RWPE1 (cell line): ENCODE data around the gene SMAP2.

ENCODE experiments used
- CTCF ChIA-PET: fragments of 350-600 bp; sonication (Branson Sonifier 250); formaldehyde crosslinking; extraction: SDS; loops from one replicate; lab custom pipeline; 2021; lab: Yijun Ruan, JAX
- POLR2A ChIA-PET: fragments of 400-600 bp; formaldehyde crosslinking; extraction: SDS; loops from one replicate; lab custom pipeline; 2020; ENCODE audit warnings: antibody characterized with exemption; ENCODE audit not compliant: low non-redundant PET; lab: Yijun Ruan, JAX
- DNase-seq: peaks from one replicate; pipeline ENCODE4 v3.0.0; 2012; ENCODE audit warnings: low spot score
- H3K27ac ChIP-seq: fragments of 450-650 bp; 2 replicates; pipeline ENCODE4 v1.5.1; 2017
- CTCF ChIP-seq: fragments of 450-650 bp; conservative IDR thresholded peaks from 2 replicates; pipeline ENCODE4 v1.5.1; 2017; ENCODE audit warnings: low read depth, mild to moderate bottlenecking

Gene SMAP2

DNA sequence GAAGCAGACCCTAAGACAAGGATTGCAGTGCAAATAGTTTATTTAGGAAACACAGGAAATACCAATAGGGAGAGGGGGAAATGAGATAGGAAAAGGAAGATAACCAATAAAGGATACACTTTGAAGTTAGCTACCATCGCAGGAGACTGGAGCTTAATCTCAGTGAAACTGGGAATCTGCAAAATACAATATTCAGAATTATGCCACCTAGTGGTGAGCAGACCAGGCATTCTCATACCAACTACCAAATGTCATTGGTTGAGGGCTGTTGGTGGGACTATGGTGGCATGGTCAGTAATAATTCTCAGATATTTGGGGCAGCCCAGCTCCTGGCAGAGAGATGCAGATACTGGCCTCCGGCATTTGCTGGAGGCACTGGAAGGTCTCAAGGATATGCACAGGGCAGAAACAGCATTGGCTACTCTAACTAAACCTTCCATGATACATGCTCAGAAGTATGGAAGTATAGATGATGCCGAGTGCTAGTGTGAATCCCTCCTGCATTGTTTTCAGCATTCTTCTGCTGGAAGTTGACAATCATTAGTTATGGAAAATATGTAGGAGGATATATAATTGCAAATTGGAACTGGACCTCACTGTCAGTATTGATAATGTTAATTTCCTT, 65.0 kb downstream of the SMAP2 start:
- POLR2A ChIA-PET: no interaction called here
- peak; percentile 61 for TF ChIP-seq CTCF
- CTCF ChIA-PET: interaction anchor here (0.5 to 1.3 kb wide), 9 partner anchors 10 to 299 kb away, joined by 3 to 6 read pairs (median 3); no protein-coding TSS in a partner anchor
- H3K27ac ChIP-seq: no peak overlapping the region
- DNase-seq: peak; percentile 44

GRCh38 chr1:40439247-40439646, 65.7 kb downstream of the SMAP2 start:
- H3K27ac ChIP-seq: no peak overlapping the region
- no peak for TF ChIP-seq CTCF
- CTCF ChIA-PET: no interaction called here
- DNase-seq: no peak
- POLR2A ChIA-PET: no interaction called here

DNA sequence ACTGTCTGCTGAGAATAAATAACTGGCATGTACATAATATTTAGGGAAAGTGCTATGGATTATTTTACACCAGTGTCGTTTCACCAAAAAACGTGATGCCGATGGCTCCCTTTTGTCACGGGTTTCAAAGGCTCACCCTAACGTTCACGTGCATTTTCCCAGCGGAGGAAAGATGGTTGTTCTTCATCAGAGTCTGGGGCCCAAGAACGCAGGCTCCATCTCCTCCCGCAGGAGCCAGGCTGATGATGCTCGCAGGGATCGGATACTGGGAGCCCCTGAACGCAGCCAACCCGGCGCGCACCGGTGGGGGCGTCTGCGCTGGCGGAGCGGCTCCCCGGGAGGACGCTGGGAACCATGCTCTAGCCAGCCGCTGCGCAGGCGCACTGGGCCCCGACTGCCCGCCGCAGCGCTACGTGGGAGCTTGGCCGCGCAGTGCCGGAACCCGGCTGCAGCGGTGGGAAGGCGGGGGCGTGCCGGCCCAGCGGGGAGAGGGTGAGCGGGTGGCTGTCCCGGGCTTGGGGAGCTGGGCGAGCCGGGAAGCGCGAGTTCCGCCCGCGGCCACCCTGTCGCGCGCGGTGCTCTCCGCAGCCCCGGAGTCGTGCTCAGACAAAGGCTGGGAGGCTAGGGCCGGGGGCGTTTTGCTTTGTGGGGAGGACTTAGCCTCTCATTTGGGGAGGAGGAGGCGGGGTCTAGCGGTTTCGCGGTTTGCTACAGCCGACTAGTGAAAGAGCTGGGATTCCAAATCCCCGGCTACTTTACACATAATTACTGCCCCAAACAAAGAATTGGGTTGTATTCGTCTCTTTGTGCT, 76.4 kb downstream of the SMAP2 start, which contains the start of gene ZFP69B:
Gene ZFP69B, plus strand, starts transcription at position 793 of the 811 bp plus-strand sequence. CDS start 486 bp downstream, outside the sequence.
- ChIA-PET CTCF (interaction anchor here (0.5 kb wide), 1 partner anchor 308 kb away, joined by 3 read pairs; no protein-coding TSS in a partner anchor), POLR2A (interaction anchor here (0.5 to 0.6 kb wide), 2 partner anchors 9 to 242 kb away, joined by 4 read pairs; no protein-coding TSS in a partner anchor)
- no peak for TF ChIP-seq CTCF

DNA sequence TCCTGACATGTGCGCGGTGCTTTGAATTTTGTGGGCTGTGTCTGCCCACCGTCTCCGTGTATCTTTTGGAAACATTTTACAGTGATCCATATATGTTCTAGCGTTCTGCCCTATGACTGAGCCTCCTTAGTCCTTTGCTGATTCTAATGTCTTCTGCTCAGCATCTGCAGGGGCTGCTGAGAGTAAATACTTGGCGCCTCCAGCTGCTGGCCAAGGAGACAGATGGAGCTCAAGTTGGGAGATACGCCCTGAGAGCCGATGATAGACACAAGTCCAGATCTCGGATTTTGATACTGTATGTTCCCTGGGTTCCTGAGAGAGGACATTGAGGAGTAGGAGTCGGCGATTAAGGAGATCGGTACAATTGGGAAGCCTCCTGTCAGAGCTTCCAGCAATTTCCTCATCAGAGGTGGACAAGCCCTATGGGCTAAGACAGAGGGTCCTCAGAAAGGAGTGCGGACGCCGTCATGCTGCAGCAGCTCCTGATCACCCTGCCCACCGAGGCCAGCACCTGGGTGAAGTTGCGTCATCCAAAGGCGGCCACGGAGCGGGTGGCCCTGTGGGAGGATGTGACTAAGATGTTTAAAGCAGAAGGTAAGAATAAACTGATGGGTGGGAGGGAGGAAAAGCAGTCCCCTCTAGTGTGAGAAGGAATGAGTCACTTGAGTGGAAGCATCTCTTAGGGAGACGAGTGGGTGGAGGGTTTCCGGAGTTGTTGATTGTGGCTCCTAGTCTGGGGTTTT, 77.1 kb downstream of the SMAP2 start:
- TF ChIP-seq CTCF: no peak
- peak overlapping the region; percentile 89 for H3K27ac ChIP-seq
- ChIA-PET POLR2A (interaction anchor here (0.5 to 0.6 kb wide), 2 partner anchors 10 to 242 kb away, joined by 4 read pairs; no protein-coding TSS in a partner anchor), CTCF (no interaction called here)
- DNase-seq: peak; percentile 21

More for the DNA sequence above, 76.4 kb downstream of the SMAP2 start, which contains the start of gene ZFP69B:
- H3K27ac ChIP-seq: peak within 1 kb of the TSS; percentile 89
- peak; percentile 92 for DNase-seq

DNA sequence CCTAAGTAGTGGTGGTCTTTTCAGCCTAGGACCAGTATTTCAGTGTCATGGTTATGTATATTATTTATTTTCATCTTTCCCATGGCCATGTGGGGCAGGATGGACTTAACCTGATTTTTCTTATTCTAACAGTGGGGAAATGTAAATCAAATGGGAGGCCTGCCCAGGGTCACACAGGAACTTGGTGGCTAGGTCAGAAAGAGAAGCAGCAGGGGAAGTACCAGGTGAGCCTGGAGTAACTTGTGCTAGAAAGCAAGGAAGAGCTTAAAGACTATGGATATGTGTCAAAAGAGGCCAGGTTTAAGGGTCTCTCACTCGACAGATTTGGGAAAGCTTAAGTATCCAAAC, 77.7 kb downstream of the SMAP2 start:
- ChIA-PET CTCF (interaction anchor here (0.6 kb wide), 1 partner anchor 13 kb away, joined by 3 read pairs; no protein-coding TSS in a partner anchor), POLR2A (no interaction called here)
- peak overlapping the region; percentile 89 for H3K27ac ChIP-seq
- no peak for DNase-seq
- no peak for TF ChIP-seq CTCF

- no peak for DNase-seq
- POLR2A ChIA-PET: no interaction called here
- CTCF ChIA-PET: no interaction called here
- no peak for TF ChIP-seq CTCF
- no peak overlapping the region for H3K27ac ChIP-seq
Measured at GRCh38 chr1:40454873-40455272, 81.3 kb downstream of the SMAP2 start.
